ENCODE measurements around the gene BMP8B.
"Not testable (repeated sequence)": the region's sequence is repeated elsewhere in the genome, so short reads cannot be mapped to it uniquely, and the experiment has no call there.

The BMP8B gene

GRCh38 chr1:39788758-39789570 is at the start of gene BMP8B:
BMP8B (minus strand) TSS chr1:39788865; CDS start chr1:39788485, 380 bp downstream.
- peak; percentile 39 for DNase-seq

GRCh38 chr1:39836595-39837110 is 48.0 kb upstream of the BMP8B start:
- no peak for DNase-seq

- no peak for DNase-seq
Observed at GRCh38 chr1:39835935-39836594, 47.4 kb upstream of the BMP8B start.

DNA sequence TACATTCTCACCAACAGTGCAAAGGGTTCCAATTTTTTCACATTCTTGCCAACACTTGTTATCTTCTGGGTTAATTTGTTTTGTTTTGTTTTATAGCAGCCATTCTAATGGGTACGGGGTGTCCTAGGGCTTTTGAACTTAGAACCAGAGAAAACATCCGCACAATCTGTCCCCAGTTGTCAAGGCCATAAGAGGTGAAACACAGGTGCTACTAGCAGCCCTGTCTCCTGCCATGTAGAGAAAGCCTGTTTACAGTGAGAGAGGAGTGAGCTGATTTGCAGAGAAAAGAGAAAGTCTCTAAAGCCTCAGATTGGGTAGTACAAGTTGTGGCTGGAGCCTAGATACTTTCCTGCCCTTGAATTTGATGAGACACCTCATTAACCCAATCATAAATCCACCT is 46.4 kb upstream of the BMP8B start:
- DNase-seq, result no peak

GRCh38 chr1:39833621-39834385 is 45.1 kb upstream of the BMP8B start:
- DNase-seq, result no peak

- DNase-seq, result no peak
Observed at GRCh38 chr1:39833121-39833520, 44.5 kb upstream of the BMP8B start.

GRCh38 chr1:39832294-39832693 is 43.6 kb upstream of the BMP8B start:
- no peak for DNase-seq

- DNase-seq, result no peak
Observed at GRCh38 chr1:39829791-39830533, 41.3 kb upstream of the BMP8B start.

DNA sequence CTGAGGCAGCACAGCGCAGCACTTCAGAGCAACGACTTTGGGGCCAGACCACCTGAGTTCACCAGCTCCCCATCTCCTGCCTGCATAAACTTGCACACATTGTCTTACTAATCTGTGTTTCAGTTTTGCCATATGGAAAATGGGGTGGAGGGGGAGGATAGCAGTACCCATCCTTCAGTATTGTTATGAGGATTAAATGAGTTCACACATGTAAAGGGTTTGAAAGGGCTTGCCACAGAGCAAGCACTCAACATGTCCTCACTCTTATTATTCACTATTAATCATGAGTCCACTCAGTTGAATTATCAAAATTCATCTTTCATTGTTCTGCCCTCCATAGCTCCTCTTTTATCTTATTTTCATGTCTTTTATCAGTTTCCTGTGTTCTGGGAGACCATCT is 40.1 kb upstream of the BMP8B start:
- DNase-seq, result no peak

DNA sequence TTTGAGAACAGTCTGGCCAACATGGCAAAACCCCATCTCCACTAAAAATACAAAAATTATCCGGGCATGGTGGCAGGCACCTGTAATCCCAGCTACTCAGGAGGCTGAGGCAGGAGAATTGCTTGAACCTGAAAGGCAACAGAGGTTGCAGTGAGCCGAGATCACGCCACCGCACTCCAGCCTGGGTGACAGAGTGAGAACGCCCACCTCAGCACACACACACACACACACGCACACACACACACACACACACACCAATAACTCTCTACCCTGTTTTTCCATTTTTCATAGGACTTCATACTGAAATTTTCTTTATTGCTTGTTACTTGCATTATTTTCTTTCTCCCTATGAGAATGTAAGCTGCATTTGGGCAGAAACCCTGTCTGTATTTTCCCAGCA is 39.6 kb upstream of the BMP8B start:
- DNase-seq, result not testable (repeated sequence)

GRCh38 chr1:39827201-39827600 is 38.5 kb upstream of the BMP8B start:
- DNase-seq, result no peak

GRCh38 chr1:39826583-39826982 is 37.9 kb upstream of the BMP8B start:
- no peak for DNase-seq

DNA sequence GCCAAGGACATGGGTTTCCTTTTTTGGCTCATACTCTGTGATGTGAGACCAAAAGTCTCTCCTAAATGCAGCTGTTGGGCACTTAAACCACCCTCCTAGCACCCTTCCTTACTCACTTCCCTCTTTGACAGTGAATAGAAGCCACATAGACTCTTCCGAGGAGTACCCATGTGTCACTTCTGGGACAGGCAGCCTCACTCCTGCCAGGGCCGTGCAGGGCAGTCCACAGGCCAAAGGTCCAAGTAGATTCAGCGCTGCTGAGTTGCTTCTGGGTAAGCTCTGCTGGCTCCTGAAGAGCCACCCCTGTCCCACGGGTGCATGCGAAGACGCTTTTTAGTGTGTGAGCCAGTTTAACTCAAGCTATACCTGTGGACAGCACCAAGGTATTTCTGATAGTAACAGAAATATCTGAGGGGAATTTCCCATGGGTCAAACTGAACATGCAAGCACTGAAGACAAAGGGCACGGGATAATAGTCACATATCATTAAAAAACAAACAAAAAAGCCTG is 36.8 kb upstream of the BMP8B start:
- no peak for DNase-seq

DNA sequence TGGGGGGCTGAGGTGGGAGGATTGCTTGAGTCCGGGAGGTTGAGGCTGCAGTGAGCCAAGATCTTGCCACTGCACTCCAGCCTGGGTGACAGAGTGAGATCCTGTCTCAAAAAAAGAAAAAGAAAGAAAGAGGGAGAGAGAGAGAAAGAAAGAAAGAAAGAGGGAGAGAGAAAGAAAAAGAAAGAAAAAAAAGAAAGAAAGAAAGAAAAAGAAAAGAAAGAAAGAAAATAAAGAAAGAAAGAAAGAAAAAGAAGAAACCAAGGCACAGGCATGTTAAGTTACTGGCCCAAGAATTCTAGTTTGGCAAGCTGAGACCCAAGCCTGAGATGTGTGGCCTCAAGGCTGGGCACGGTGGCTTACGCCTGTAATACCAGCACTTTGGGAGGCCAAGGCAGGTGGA is 34.8 kb upstream of the BMP8B start:
- not testable (repeated sequence) for DNase-seq

DNA sequence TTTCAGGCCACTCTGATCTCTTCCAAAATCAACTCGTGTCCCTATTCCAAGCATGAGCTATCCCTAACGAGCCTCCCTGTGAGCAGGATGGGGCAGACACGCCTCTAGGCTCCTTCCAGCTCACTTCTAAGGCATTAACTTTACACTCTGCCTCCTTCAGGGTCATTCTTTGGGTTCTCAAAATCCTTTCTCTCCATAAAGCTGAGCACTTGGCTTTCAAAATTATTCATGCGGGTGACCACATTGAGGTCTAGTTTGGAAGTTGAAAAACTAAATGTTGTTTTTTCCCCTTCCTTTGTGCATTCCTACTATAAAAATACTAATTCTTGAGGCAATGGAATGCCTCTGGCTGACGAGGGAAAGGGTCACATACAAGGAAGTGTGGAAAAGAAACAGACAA is 33.5 kb upstream of the BMP8B start:
- no peak for DNase-seq

- DNase-seq, result no peak
Observed at GRCh38 chr1:39819091-39819812, 30.6 kb upstream of the BMP8B start.

GRCh38 chr1:39818482-39818881 is 29.8 kb upstream of the BMP8B start:
- no peak for DNase-seq

GRCh38 chr1:39817091-39817932 is 28.6 kb upstream of the BMP8B start:
- peak; percentile 63 for DNase-seq

GRCh38 chr1:39816415-39817090 is 27.9 kb upstream of the BMP8B start:
- peak; percentile 37 for DNase-seq

GRCh38 chr1:39812913-39813312 is 24.2 kb upstream of the BMP8B start:
- DNase-seq, result no peak
